GM18951 (cell line): Measurements from ENCODE around the gene AP2A2.

Experiments
- POLR2A ChIP-seq: IDR thresholded peaks from 4 replicates; pipeline ENCODE4 v1.6.1; 2011; ENCODE audit warnings: mild to moderate bottlenecking; ENCODE audit not compliant: insufficient read length, insufficient read depth; ENCODE audit errors: extremely low read depth
- in situ Hi-C: fragments of 300-500 bp; cut with MboI; formaldehyde crosslinking; loops from one replicate; pipeline ENCODE4 v1.12.0; 2022; ENCODE audit warnings: low sequenced_read_pairs, mixed read lengths, inconsistent platforms; ENCODE audit not compliant: unreplicated experiment

The AP2A2 gene

GRCh38 chr11:1017269-1018005 is 91.8 kb downstream of the AP2A2 start:
- in situ Hi-C loops = no loop called here
- no peak for TF ChIP-seq POLR2A

GRCh38 chr11:1018091-1018490 is 92.4 kb downstream of the AP2A2 start:
- in situ Hi-C loops = no loop called here
- no peak for TF ChIP-seq POLR2A

GRCh38 chr11:1019321-1019910 is 93.7 kb downstream of the AP2A2 start:
- in situ Hi-C loops = no loop called here
- no peak for TF ChIP-seq POLR2A

GRCh38 chr11:1020211-1020905 is 94.7 kb downstream of the AP2A2 start:
- TF ChIP-seq POLR2A = no peak
- in situ Hi-C loops = no loop called here

- in situ Hi-C loops = no loop called here
- TF ChIP-seq POLR2A = no peak
Measured at GRCh38 chr11:1022411-1022810, 96.7 kb downstream of the AP2A2 start.

GRCh38 chr11:1022908-1023810 is 97.5 kb downstream of the AP2A2 start:
- no peak for TF ChIP-seq POLR2A
- in situ Hi-C loops = no loop called here

GRCh38 chr11:1023811-1024596 is 98.3 kb downstream of the AP2A2 start:
- in situ Hi-C loops = no loop called here
- no peak for TF ChIP-seq POLR2A

GRCh38 chr11:1024597-1025409 is 99.1 kb downstream of the AP2A2 start:
- TF ChIP-seq POLR2A = no peak
- in situ Hi-C loops = loop anchor here (25.0 kb wide), 1 partner anchor 138 kb away; no protein-coding TSS in a partner anchor

GRCh38 chr11:1025410-1026162 is 99.9 kb downstream of the AP2A2 start:
- TF ChIP-seq POLR2A = no peak
- in situ Hi-C loops = loop anchor here (25.0 kb wide), 1 partner anchor 138 kb away; no protein-coding TSS in a partner anchor

GRCh38 chr11:1026163-1026450 is 100.4 kb downstream of the AP2A2 start:
- in situ Hi-C loops = loop anchor here (25.0 kb wide), 1 partner anchor 139 kb away; no protein-coding TSS in a partner anchor
- TF ChIP-seq POLR2A = no peak
